SK-N-SH (cell line): ENCODE measurements around the gene RRBP1. TPM values are rescaled to one million over a fixed set of nuclear protein-coding genes. Genes with fewer than 3 reads are reported as not detected.

Source experiments
- CTCF ChIA-PET: fragments of 300-600, 350-600 bp; formaldehyde crosslinking; extraction: SDS; loops from one replicate; lab custom pipeline; 2021; lab: Yijun Ruan, JAX
- POLR2A ChIA-PET: fragments of 350-600 bp; sonication (Branson Sonifier 250); formaldehyde crosslinking; extraction: SDS; loops from one replicate; lab custom pipeline; 2020; ENCODE audit warnings: antibody characterized with exemption, inconsistent platforms; lab: Yijun Ruan, JAX
- DNase-seq: peaks from one replicate; pipeline ENCODE4 v3.0.0; 2012
- H2AFZ ChIP-seq: fragments of 200-600 bp; sonication (generic); 2 replicates; pipeline ENCODE4 v1.8.1; 2016; ENCODE audit warnings: antibody characterized with exemption, mild to moderate bottlenecking, low read depth
- H3F3A ChIP-seq: fragments of 200-600 bp; sonication (generic); replicated peaks from 2 replicates; pipeline ENCODE3; 2016; ENCODE audit warnings: antibody characterized with exemption, mild to moderate bottlenecking; ENCODE audit not compliant: insufficient read depth
- H3K27ac ChIP-seq, 2 experiments: fragments of 200-500 bp in 1 of 2; fragments of 200-600 bp in 1 of 2; sonication (Bioruptor generic) in 1 of 2; sonication (generic), shearing (Covaris generic) in 1 of 2; 2 replicates each; pipeline versions ENCODE4 v1.5.1 to v1.6.1; 2014 to 2016; ENCODE audit warnings: low read depth in 2 of 2, inconsistent platforms in 1 of 2, low read length in 1 of 2, mild to moderate bottlenecking in 1 of 2, mixed read lengths in 1 of 2
- H3K27me3 ChIP-seq: fragments of 200-600 bp; sonication (generic), shearing (Covaris generic); 2 replicates; pipeline ENCODE4 v1.6.1; 2016; ENCODE audit warnings: mixed run types; ENCODE audit not compliant: insufficient read depth
- H3K36me3 ChIP-seq, 2 experiments: fragments of 200-500 bp in 1 of 2; fragments of 200-600 bp in 1 of 2; sonication (Bioruptor generic) in 1 of 2; sonication (generic) in 1 of 2; replicated peaks in 1 of 2; 2 replicates each; pipeline versions ENCODE3 to v1.5.1; 2014 to 2016; ENCODE audit warnings: low read length in 1 of 2, mild to moderate bottlenecking in 1 of 2; ENCODE audit not compliant: insufficient read depth in 2 of 2, control insufficient read depth in 1 of 2
- H3K4me1 ChIP-seq, 2 experiments: fragments of 200-500 bp in 1 of 2; fragments of 200-600 bp in 1 of 2; sonication (Bioruptor generic) in 1 of 2; sonication (generic), shearing (Covaris generic) in 1 of 2; 2 replicates each; pipeline versions ENCODE4 v1.5.1 to v1.6.1; 2014 to 2016; ENCODE audit warnings: low read depth in 1 of 2, low read length in 1 of 2, mixed run types in 1 of 2; ENCODE audit not compliant: insufficient read depth in 2 of 2, control insufficient read depth in 1 of 2
- H3K4me2 ChIP-seq: fragments of 200-600 bp; sonication (generic), shearing (Covaris generic); 2 replicates; pipeline ENCODE4 v1.6.1; 2017; ENCODE audit warnings: mixed run types
- H3K4me3 ChIP-seq, 2 experiments: fragments of 200-500 bp in 1 of 2; fragments of 200-600 bp in 1 of 2; sonication (Bioruptor generic) in 1 of 2; sonication (generic), shearing (Covaris generic) in 1 of 2; 2 replicates each; pipeline versions ENCODE4 v1.5.1 to v1.8.1; 2014 to 2016; ENCODE audit warnings: low read depth in 2 of 2, inconsistent platforms in 1 of 2, low read length in 1 of 2, mild to moderate bottlenecking in 1 of 2, mixed read lengths in 1 of 2, moderate library complexity in 1 of 2
- H3K79me2 ChIP-seq: fragments of 200-600 bp; sonication (generic); 2 replicates; pipeline ENCODE4 v1.8.1; 2017; ENCODE audit warnings: mild to moderate bottlenecking; ENCODE audit not compliant: insufficient read depth
- H3K9ac ChIP-seq: fragments of 200-600 bp; sonication (generic); 2 replicates; pipeline ENCODE4 v1.6.1; 2017; ENCODE audit warnings: mixed run types
- H3K9me2 ChIP-seq: fragments of 200-600 bp; sonication (generic); 2 replicates; pipeline ENCODE4 v1.6.1; 2017; ENCODE audit warnings: mixed run types
- H3K9me3 ChIP-seq: fragments of 200-600 bp; sonication (generic); 2 replicates; pipeline ENCODE4 v1.6.1; 2017; ENCODE audit warnings: mixed run types, mild to moderate bottlenecking, moderate library complexity
- H4K20me1 ChIP-seq: fragments of 200-600 bp; sonication (generic); 2 replicates; pipeline ENCODE4 v1.6.1; 2017; ENCODE audit warnings: mild to moderate bottlenecking, mixed run types; ENCODE audit not compliant: insufficient read depth
- CHD2 ChIP-seq: fragments of 150-350 bp; IDR thresholded peaks from 2 replicates; pipeline ENCODE4 v1.6.1; 2018; ENCODE audit warnings: low read length; ENCODE audit not compliant: partially characterized antibody
- ELF1 ChIP-seq: IDR thresholded peaks from 2 replicates; pipeline ENCODE4 v1.4.0; 2012
- FOXJ3 ChIP-seq: sonication (generic); formaldehyde crosslinking; IDR thresholded peaks from 2 replicates; pipeline ENCODE4 v1.5.1; 2020; ENCODE audit warnings: mild to moderate bottlenecking, missing genetic modification reagents
- IRF3 ChIP-seq: fragments of 150-350 bp; IDR thresholded peaks from 2 replicates; pipeline ENCODE4 v1.6.1; 2016; ENCODE audit warnings: mild to moderate bottlenecking, low read depth, low read length
- JUND ChIP-seq: IDR thresholded peaks from 2 replicates; pipeline ENCODE4 v1.4.0; 2012
- MEF2A ChIP-seq: IDR thresholded peaks from 2 replicates; pipeline ENCODE4 v1.4.0; 2012; ENCODE audit warnings: low read depth, borderline replicate concordance
- RAD21 ChIP-seq: IDR thresholded peaks from 2 replicates; pipeline ENCODE4 v1.6.1; 2012; ENCODE audit warnings: mild to moderate bottlenecking, low read length
- ZBTB33 ChIP-seq: IDR thresholded peaks from 2 replicates; pipeline ENCODE4 v1.4.0; 2012; ENCODE audit warnings: low read depth, borderline replicate concordance
- WGBS: methylation state at CpG from one replicate; pipeline ENCODE4 v1.1.6; 2017; ENCODE audit warnings: low lambda C conversion rate; 5-methylcytosine and 5-hydroxymethylcytosine counted together
- polyA plus RNA-seq, 3 experiments: library from polyadenylated mRNA; depleted of rRNA; stranded (reverse); fragments of >200 nt; gene quantifications; 2 replicates each; pipeline ENCODE4 v1.2.3, GENCODE V29; 2012
- TF ChIP-seq, protein P1 (sequence below): fragments of 150-350 bp; IDR thresholded peaks from 2 replicates; pipeline ENCODE4 v1.6.1; 2017; ENCODE audit warnings: antibody characterized with exemption, low read length, low read depth, borderline replicate concordance
- TF ChIP-seq, protein P2 (sequence below): IDR thresholded peaks from 2 replicates; pipeline ENCODE4 v1.6.1; 2012; ENCODE audit warnings: mild to moderate bottlenecking, low read depth, low read length, moderate library complexity
- TF ChIP-seq, protein P3 (sequence below): fragments of 200-600 bp; sonication (generic); IDR thresholded peaks from 2 replicates; pipeline ENCODE4 v1.6.1; 2017; ENCODE audit warnings: antibody characterized with exemption, mild to moderate bottlenecking, moderate library complexity

The RRBP1 gene
- polyA plus RNA-seq, 1 of the 3 experiments (the other 2 are of a cell fraction): 50.2 TPM

DNA sequence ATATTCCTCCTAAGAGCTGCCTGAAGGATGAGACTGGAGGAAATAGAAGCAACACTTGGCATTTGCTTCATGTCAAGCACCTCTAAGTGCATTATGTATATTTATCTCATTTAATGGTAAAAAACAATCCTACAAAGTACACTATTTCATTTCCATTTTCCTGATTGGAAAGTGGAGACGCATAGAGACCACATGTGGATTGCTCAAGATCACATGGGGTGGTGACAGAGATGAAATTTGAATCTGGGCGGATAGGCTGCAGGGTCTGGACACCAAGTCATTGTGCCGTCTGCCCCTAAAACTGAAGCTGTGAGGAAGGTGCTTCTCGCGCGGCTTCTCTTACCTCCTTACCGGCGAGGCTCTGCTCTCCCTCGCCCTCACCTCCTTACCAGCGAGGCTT lies 48.0 kb upstream of the RRBP1 start:
- no peaks in the 10 kb centered on the region; the same call in 1 of the 2 replicates for H3K27me3 ChIP-seq
- H3K9me2 ChIP-seq: no peaks in the 10 kb centered on the region
- H3K4me1 ChIP-seq: no peaks in the 10 kb centered on the region; a peak in 1 of 4 replicates
- no peak for DNase-seq
- POLR2A ChIA-PET: no interaction called here
- no peak overlapping the region for H3K9ac ChIP-seq
- no peak overlapping the region for H3K4me3 ChIP-seq
- no peak overlapping the region for H2AFZ ChIP-seq
- no peaks in the 10 kb centered on the region for H3F3A ChIP-seq
- no peaks in the 10 kb centered on the region for H3K36me3 ChIP-seq
- H3K9me3 ChIP-seq: no peaks in the 10 kb centered on the region
- no peak overlapping the region for H3K4me2 ChIP-seq
- TF ChIP-seq, protein P1, sequence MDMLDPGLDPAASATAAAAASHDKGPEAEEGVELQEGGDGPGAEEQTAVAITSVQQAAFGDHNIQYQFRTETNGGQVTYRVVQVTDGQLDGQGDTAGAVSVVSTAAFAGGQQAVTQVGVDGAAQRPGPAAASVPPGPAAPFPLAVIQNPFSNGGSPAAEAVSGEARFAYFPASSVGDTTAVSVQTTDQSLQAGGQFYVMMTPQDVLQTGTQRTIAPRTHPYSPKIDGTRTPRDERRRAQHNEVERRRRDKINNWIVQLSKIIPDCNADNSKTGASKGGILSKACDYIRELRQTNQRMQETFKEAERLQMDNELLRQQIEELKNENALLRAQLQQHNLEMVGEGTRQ: no peak
- TF ChIP-seq, protein P2, sequence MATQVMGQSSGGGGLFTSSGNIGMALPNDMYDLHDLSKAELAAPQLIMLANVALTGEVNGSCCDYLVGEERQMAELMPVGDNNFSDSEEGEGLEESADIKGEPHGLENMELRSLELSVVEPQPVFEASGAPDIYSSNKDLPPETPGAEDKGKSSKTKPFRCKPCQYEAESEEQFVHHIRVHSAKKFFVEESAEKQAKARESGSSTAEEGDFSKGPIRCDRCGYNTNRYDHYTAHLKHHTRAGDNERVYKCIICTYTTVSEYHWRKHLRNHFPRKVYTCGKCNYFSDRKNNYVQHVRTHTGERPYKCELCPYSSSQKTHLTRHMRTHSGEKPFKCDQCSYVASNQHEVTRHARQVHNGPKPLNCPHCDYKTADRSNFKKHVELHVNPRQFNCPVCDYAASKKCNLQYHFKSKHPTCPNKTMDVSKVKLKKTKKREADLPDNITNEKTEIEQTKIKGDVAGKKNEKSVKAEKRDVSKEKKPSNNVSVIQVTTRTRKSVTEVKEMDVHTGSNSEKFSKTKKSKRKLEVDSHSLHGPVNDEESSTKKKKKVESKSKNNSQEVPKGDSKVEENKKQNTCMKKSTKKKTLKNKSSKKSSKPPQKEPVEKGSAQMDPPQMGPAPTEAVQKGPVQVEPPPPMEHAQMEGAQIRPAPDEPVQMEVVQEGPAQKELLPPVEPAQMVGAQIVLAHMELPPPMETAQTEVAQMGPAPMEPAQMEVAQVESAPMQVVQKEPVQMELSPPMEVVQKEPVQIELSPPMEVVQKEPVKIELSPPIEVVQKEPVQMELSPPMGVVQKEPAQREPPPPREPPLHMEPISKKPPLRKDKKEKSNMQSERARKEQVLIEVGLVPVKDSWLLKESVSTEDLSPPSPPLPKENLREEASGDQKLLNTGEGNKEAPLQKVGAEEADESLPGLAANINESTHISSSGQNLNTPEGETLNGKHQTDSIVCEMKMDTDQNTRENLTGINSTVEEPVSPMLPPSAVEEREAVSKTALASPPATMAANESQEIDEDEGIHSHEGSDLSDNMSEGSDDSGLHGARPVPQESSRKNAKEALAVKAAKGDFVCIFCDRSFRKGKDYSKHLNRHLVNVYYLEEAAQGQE: no peak
- TF ChIP-seq ZBTB33 (no peak), MEF2A (no peak), FOXJ3 (CRISPR knock-in tag) (no peak), JUND (no peak), CHD2 (no peak), IRF3 (no peak), ELF1 (no peak), RAD21 (no peak)
- TF ChIP-seq, protein P3, sequence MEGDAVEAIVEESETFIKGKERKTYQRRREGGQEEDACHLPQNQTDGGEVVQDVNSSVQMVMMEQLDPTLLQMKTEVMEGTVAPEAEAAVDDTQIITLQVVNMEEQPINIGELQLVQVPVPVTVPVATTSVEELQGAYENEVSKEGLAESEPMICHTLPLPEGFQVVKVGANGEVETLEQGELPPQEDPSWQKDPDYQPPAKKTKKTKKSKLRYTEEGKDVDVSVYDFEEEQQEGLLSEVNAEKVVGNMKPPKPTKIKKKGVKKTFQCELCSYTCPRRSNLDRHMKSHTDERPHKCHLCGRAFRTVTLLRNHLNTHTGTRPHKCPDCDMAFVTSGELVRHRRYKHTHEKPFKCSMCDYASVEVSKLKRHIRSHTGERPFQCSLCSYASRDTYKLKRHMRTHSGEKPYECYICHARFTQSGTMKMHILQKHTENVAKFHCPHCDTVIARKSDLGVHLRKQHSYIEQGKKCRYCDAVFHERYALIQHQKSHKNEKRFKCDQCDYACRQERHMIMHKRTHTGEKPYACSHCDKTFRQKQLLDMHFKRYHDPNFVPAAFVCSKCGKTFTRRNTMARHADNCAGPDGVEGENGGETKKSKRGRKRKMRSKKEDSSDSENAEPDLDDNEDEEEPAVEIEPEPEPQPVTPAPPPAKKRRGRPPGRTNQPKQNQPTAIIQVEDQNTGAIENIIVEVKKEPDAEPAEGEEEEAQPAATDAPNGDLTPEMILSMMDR: no peak
- TF ChIP-seq, all 33 proteins: peak for 0
- Histone ChIP-seq H3K79me2 (no peaks in the 10 kb centered on the region), H4K20me1 (no peaks in the 10 kb centered on the region), H3K27ac (no peak overlapping the region)
- CTCF ChIA-PET: interaction anchor here (1.4 kb wide), 1 partner anchor 49 kb away, joined by 4 read pairs; no protein-coding TSS in a partner anchor
- 69% methylated on average over 10 of the region's 10 CpGs for WGBS
